ENCODE data around the gene MYO7A. TPM values are rescaled to one million over a fixed set of nuclear protein-coding genes. Genes with fewer than 3 reads are reported as not detected.
"Not testable (repeated sequence)": the region's sequence is repeated elsewhere in the genome, so short reads cannot be mapped to it uniquely, and the experiment has no call there.

The MYO7A gene
- total RNA-seq, 1 donor from 2014 or later = 6.3 TPM

GRCh38 chr11:77093056-77093891, 34.8 kb upstream of the MYO7A start:
- peaks cover 0 to 8% (median 6%) of the 10 kb centered on the region in 3 donors for H3K4me1 ChIP-seq (ENCODE audit: control insufficient read depth in 3 of 3, insufficient read depth in 3 of 3, low read length in 3 of 3)
- H3K27me3 ChIP-seq (ENCODE audit: control insufficient read depth in 3 of 3, insufficient read depth in 3 of 3, low read length in 3 of 3) = no peaks in the 10 kb centered on the region
- no peaks in the 10 kb centered on the region for H3K9me3 ChIP-seq (ENCODE audit: control insufficient read depth in 3 of 3, low read length in 3 of 3)
- H3K4me3 ChIP-seq (ENCODE audit: low read length in 3 of 3) = no peak overlapping the region
- H3K9ac ChIP-seq (ENCODE audit: low read depth in 1 of 3, low read length in 3 of 3) = no peak overlapping the region
- no peak overlapping the region for H3K27ac ChIP-seq (ENCODE audit: low read depth, low read length)
- H3K36me3 ChIP-seq (ENCODE audit: control insufficient read depth in 3 of 3, insufficient read depth in 3 of 3, low read length in 3 of 3) = no peaks in the 10 kb centered on the region

GRCh38 chr11:77093987-77094840, 33.8 kb upstream of the MYO7A start:
- peaks cover 0 to 8% (median 6%) of the 10 kb centered on the region in 3 donors for H3K4me1 ChIP-seq (ENCODE audit: control insufficient read depth in 3 of 3, insufficient read depth in 3 of 3, low read length in 3 of 3)
- H3K4me3 ChIP-seq (ENCODE audit: low read length in 3 of 3) = peak overlapping the region in 1 of 3 donors; percentile 14
- H3K27ac ChIP-seq (ENCODE audit: low read depth, low read length) = no peak overlapping the region
- H3K36me3 ChIP-seq (ENCODE audit: control insufficient read depth in 3 of 3, insufficient read depth in 3 of 3, low read length in 3 of 3) = no peaks in the 10 kb centered on the region
- no peaks in the 10 kb centered on the region for H3K27me3 ChIP-seq (ENCODE audit: control insufficient read depth in 3 of 3, insufficient read depth in 3 of 3, low read length in 3 of 3)
- H3K9ac ChIP-seq (ENCODE audit: low read depth in 1 of 3, low read length in 3 of 3) = no peak overlapping the region
- H3K9me3 ChIP-seq (ENCODE audit: control insufficient read depth in 3 of 3, low read length in 3 of 3) = no peaks in the 10 kb centered on the region

- Histone ChIP-seq H3K4me1 (ENCODE audit: control insufficient read depth in 3 of 3, insufficient read depth in 3 of 3, low read length in 3 of 3) (peaks cover 0 to 8% (median 6%) of the 10 kb centered on the region in 3 donors), H3K9me3 (ENCODE audit: control insufficient read depth in 3 of 3, low read length in 3 of 3) (no peaks in the 10 kb centered on the region), H3K27ac (ENCODE audit: low read depth, low read length) (no peak overlapping the region)
Observed at GRCh38 chr11:77094841-77095365, 33.1 kb upstream of the MYO7A start.

GRCh38 chr11:77095551-77096490, 32.2 kb upstream of the MYO7A start:
- H3K9ac ChIP-seq (ENCODE audit: low read depth in 1 of 3, low read length in 3 of 3) = no peak overlapping the region

More at GRCh38 chr11:77094841-77095365, 33.1 kb upstream of the MYO7A start:
- no peak overlapping the region for H3K9ac ChIP-seq (ENCODE audit: low read depth in 1 of 3, low read length in 3 of 3)
- H3K36me3 ChIP-seq (ENCODE audit: control insufficient read depth in 3 of 3, insufficient read depth in 3 of 3, low read length in 3 of 3) = no peaks in the 10 kb centered on the region
- no peaks in the 10 kb centered on the region for H3K27me3 ChIP-seq (ENCODE audit: control insufficient read depth in 3 of 3, insufficient read depth in 3 of 3, low read length in 3 of 3)
- peak overlapping the region in 1 of 3 donors; percentile 14 for H3K4me3 ChIP-seq (ENCODE audit: low read length in 3 of 3)

GRCh38 chr11:77096591-77097019, 31.4 kb upstream of the MYO7A start:
- H3K9ac ChIP-seq (ENCODE audit: low read depth in 1 of 3, low read length in 3 of 3) = no peak overlapping the region
- no peaks in the 10 kb centered on the region for H3K9me3 ChIP-seq (ENCODE audit: control insufficient read depth in 3 of 3, low read length in 3 of 3)
- no peak overlapping the region for H3K4me3 ChIP-seq (ENCODE audit: low read length in 3 of 3)

More at GRCh38 chr11:77095551-77096490, 32.2 kb upstream of the MYO7A start:
- no peak overlapping the region for H3K27ac ChIP-seq (ENCODE audit: low read depth, low read length)
- H3K4me3 ChIP-seq (ENCODE audit: low read length in 3 of 3) = no peak overlapping the region
- no peaks in the 10 kb centered on the region for H3K9me3 ChIP-seq (ENCODE audit: control insufficient read depth in 3 of 3, low read length in 3 of 3)
- H3K27me3 ChIP-seq (ENCODE audit: control insufficient read depth in 3 of 3, insufficient read depth in 3 of 3, low read length in 3 of 3) = no peaks in the 10 kb centered on the region
- H3K4me1 ChIP-seq (ENCODE audit: control insufficient read depth in 3 of 3, insufficient read depth in 3 of 3, low read length in 3 of 3) = peaks cover 0 to 8% (median 6%) of the 10 kb centered on the region in 3 donors
- no peaks in the 10 kb centered on the region for H3K36me3 ChIP-seq (ENCODE audit: control insufficient read depth in 3 of 3, insufficient read depth in 3 of 3, low read length in 3 of 3)

GRCh38 chr11:77097180-77097579, 30.9 kb upstream of the MYO7A start:
- not testable (repeated sequence) for H3K9ac ChIP-seq (ENCODE audit: low read depth in 1 of 3, low read length in 3 of 3); H3K4me3 ChIP-seq (ENCODE audit: low read length in 3 of 3); H3K36me3 ChIP-seq (ENCODE audit: control insufficient read depth in 3 of 3, insufficient read depth in 3 of 3, low read length in 3 of 3); H3K9me3 ChIP-seq (ENCODE audit: control insufficient read depth in 3 of 3, low read length in 3 of 3); H3K27ac ChIP-seq (ENCODE audit: low read depth, low read length); H3K27me3 ChIP-seq (ENCODE audit: control insufficient read depth in 3 of 3, insufficient read depth in 3 of 3, low read length in 3 of 3); H3K4me1 ChIP-seq (ENCODE audit: control insufficient read depth in 3 of 3, insufficient read depth in 3 of 3, low read length in 3 of 3)

More at GRCh38 chr11:77096591-77097019, 31.4 kb upstream of the MYO7A start:
- Histone ChIP-seq H3K4me1 (ENCODE audit: control insufficient read depth in 3 of 3, insufficient read depth in 3 of 3, low read length in 3 of 3) (peaks cover 0 to 6% (median under 1%) of the 10 kb centered on the region in 3 donors), H3K27ac (ENCODE audit: low read depth, low read length) (no peak overlapping the region), H3K27me3 (ENCODE audit: control insufficient read depth in 3 of 3, insufficient read depth in 3 of 3, low read length in 3 of 3) (no peaks in the 10 kb centered on the region), H3K36me3 (ENCODE audit: control insufficient read depth in 3 of 3, insufficient read depth in 3 of 3, low read length in 3 of 3) (no peaks in the 10 kb centered on the region)

- Histone ChIP-seq H3K4me3 (ENCODE audit: low read length in 3 of 3) (no peak overlapping the region), H3K27ac (ENCODE audit: low read depth, low read length) (no peak overlapping the region), H3K9ac (ENCODE audit: low read depth in 1 of 3, low read length in 3 of 3) (no peak overlapping the region), H3K36me3 (ENCODE audit: control insufficient read depth in 3 of 3, insufficient read depth in 3 of 3, low read length in 3 of 3) (no peaks in the 10 kb centered on the region), H3K9me3 (ENCODE audit: control insufficient read depth in 3 of 3, low read length in 3 of 3) (no peaks in the 10 kb centered on the region), H3K4me1 (ENCODE audit: control insufficient read depth in 3 of 3, insufficient read depth in 3 of 3, low read length in 3 of 3) (peaks cover 0 to 3% (median 0%) of the 10 kb centered on the region in 3 donors), H3K27me3 (ENCODE audit: control insufficient read depth in 3 of 3, insufficient read depth in 3 of 3, low read length in 3 of 3) (peaks cover 0 to 3% (median 0%) of the 10 kb centered on the region in 3 donors)
Observed at GRCh38 chr11:77100166-77101042, 27.6 kb upstream of the MYO7A start.

- no peaks in the 10 kb centered on the region for H3K9me3 ChIP-seq (ENCODE audit: control insufficient read depth in 3 of 3, low read length in 3 of 3)
- H3K4me1 ChIP-seq (ENCODE audit: control insufficient read depth in 3 of 3, insufficient read depth in 3 of 3, low read length in 3 of 3) = peaks cover 0 to 3% (median 0%) of the 10 kb centered on the region in 3 donors
- H3K9ac ChIP-seq (ENCODE audit: low read depth in 1 of 3, low read length in 3 of 3) = no peak overlapping the region
- H3K36me3 ChIP-seq (ENCODE audit: control insufficient read depth in 3 of 3, insufficient read depth in 3 of 3, low read length in 3 of 3) = no peaks in the 10 kb centered on the region
- peaks cover 0 to 4% (median 0%) of the 10 kb centered on the region in 3 donors for H3K27me3 ChIP-seq (ENCODE audit: control insufficient read depth in 3 of 3, insufficient read depth in 3 of 3, low read length in 3 of 3)
- no peak overlapping the region for H3K4me3 ChIP-seq (ENCODE audit: low read length in 3 of 3)
- H3K27ac ChIP-seq (ENCODE audit: low read depth, low read length) = no peak overlapping the region
Observed at GRCh38 chr11:77101043-77101537, 27.0 kb upstream of the MYO7A start.
